OCI-LY1 (cell line): ENCODE measurements around the gene DCK.

Experiments
- H2AFZ ChIP-seq: fragments of 200-600 bp; sonication (generic), shearing (Covaris generic); 2 replicates; pipeline ENCODE4 v1.6.0; 2014; ENCODE audit warnings: antibody characterized with exemption, mild to moderate bottlenecking, low read length
- H3F3A ChIP-seq: fragments of 200-600 bp; sonication (generic), shearing (Covaris generic); 2 replicates; pipeline ENCODE4 v1.6.0; 2014; ENCODE audit warnings: mild to moderate bottlenecking, antibody characterized with exemption, low read length, moderate library complexity; ENCODE audit not compliant: insufficient read depth
- H3K27ac ChIP-seq: fragments of 200-600 bp; sonication (generic); 2 replicates; pipeline ENCODE4 v1.5.1; 2014; ENCODE audit warnings: low read length, mixed run types, mild to moderate bottlenecking, low read depth; ENCODE audit not compliant: poor library complexity, severe bottlenecking
- H3K27me3 ChIP-seq: fragments of 200-600 bp; sonication (generic); 2 replicates; pipeline ENCODE4 v1.6.0; 2014; ENCODE audit warnings: antibody characterized with exemption, mild to moderate bottlenecking, low read length, moderate library complexity; ENCODE audit not compliant: insufficient read depth
- H3K36me3 ChIP-seq: fragments of 200-600 bp; sonication (generic); 2 replicates; pipeline ENCODE4 v1.6.1; 2014; ENCODE audit warnings: mild to moderate bottlenecking, antibody characterized with exemption, low read length, moderate library complexity, mixed read lengths; ENCODE audit not compliant: insufficient read depth
- H3K4me1 ChIP-seq: fragments of 200-600 bp; sonication (generic); 2 replicates; pipeline ENCODE4 v1.5.1; 2014; ENCODE audit warnings: mild to moderate bottlenecking, low read length, moderate library complexity; ENCODE audit not compliant: insufficient read depth, severe bottlenecking
- H3K4me2 ChIP-seq: fragments of 200-600 bp; sonication (generic), shearing (Covaris generic); 2 replicates; pipeline ENCODE4 v1.6.1; 2014; ENCODE audit warnings: low read length
- H3K4me3 ChIP-seq: fragments of 200-600 bp; sonication (generic); 2 replicates; pipeline ENCODE4 v1.5.1; 2014; ENCODE audit warnings: low read length, low read depth, mild to moderate bottlenecking, mixed read lengths; ENCODE audit not compliant: poor library complexity, severe bottlenecking
- H3K79me2 ChIP-seq: fragments of 200-600 bp; shearing (Covaris generic); 2 replicates; pipeline ENCODE4 v1.6.1; 2016; ENCODE audit warnings: mixed run types, low read length, mixed read lengths; ENCODE audit not compliant: insufficient read depth
- H3K9ac ChIP-seq: fragments of 200-600 bp; sonication (generic), shearing (Covaris generic); 2 replicates; pipeline ENCODE4 v1.6.1; 2014; ENCODE audit warnings: mild to moderate bottlenecking, low read length, mixed read lengths
- H3K9me2 ChIP-seq: fragments of 200-600 bp; sonication (generic), shearing (Covaris generic); 2 replicates; pipeline ENCODE4 v1.6.1; 2014; ENCODE audit warnings: low read depth, mild to moderate bottlenecking, low read length, mixed read lengths
- H3K9me3 ChIP-seq: fragments of 200-600 bp; shearing (Covaris generic); 2 replicates; pipeline ENCODE4 v1.6.1; 2014; ENCODE audit warnings: low read length, mixed read lengths
- H4K20me1 ChIP-seq: fragments of 200-600 bp; sonication (generic), shearing (Covaris generic); 2 replicates; pipeline ENCODE4 v1.6.0; 2016; ENCODE audit warnings: mild to moderate bottlenecking, low read length; ENCODE audit not compliant: insufficient read depth
- CTCF ChIP-seq: fragments of 200-600 bp; sonication (generic), shearing (Covaris generic); IDR thresholded peaks from 2 replicates; pipeline ENCODE4 v1.5.1; 2017; ENCODE audit warnings: mild to moderate bottlenecking, antibody characterized with exemption, low read length, moderate library complexity, mixed read lengths
- EZH2 ChIP-seq: fragments of 200-600 bp; sonication (generic), shearing (Covaris generic); IDR thresholded peaks from 2 replicates; pipeline ENCODE4 v1.8.0; 2017; ENCODE audit warnings: borderline replicate concordance, mixed run types, mild to moderate bottlenecking, antibody characterized with exemption, low read length, moderate library complexity, mixed read lengths

DCK gene

GRCh38 chr4:71049395-71049794, 55.9 kb downstream of the DCK start:
- no peaks in the 10 kb centered on the region for H3F3A ChIP-seq
- no peak overlapping the region for H3K9ac ChIP-seq
- H3K4me1 ChIP-seq = no peaks in the 10 kb centered on the region
- H3K79me2 ChIP-seq = no peaks in the 10 kb centered on the region
- no peaks in the 10 kb centered on the region for H3K27me3 ChIP-seq
- no peak overlapping the region for H2AFZ ChIP-seq
- no peak overlapping the region for H3K4me2 ChIP-seq
- H3K9me2 ChIP-seq = no peaks in the 10 kb centered on the region
- no peaks in the 10 kb centered on the region for H3K9me3 ChIP-seq
- H4K20me1 ChIP-seq = no peaks in the 10 kb centered on the region
- H3K36me3 ChIP-seq = no peaks in the 10 kb centered on the region
- H3K27ac ChIP-seq = no peak overlapping the region
- TF ChIP-seq EZH2 (no peak), CTCF (no peak)
- H3K4me3 ChIP-seq = no peak overlapping the region

GRCh38 chr4:71050809-71051208, 57.4 kb downstream of the DCK start:
- Histone ChIP-seq H4K20me1 (no peaks in the 10 kb centered on the region), H3K27me3 (no peaks in the 10 kb centered on the region), H3K79me2 (no peaks in the 10 kb centered on the region), H3K9me3 (no peaks in the 10 kb centered on the region), H3K9me2 (no peaks in the 10 kb centered on the region), H3K9ac (no peak overlapping the region), H2AFZ (no peak overlapping the region), H3F3A (no peaks in the 10 kb centered on the region), H3K4me3 (no peak overlapping the region), H3K36me3 (no peaks in the 10 kb centered on the region), H3K4me1 (no peaks in the 10 kb centered on the region), H3K4me2 (no peak overlapping the region), H3K27ac (no peak overlapping the region)
- no peak for TF ChIP-seq EZH2
- no peak for TF ChIP-seq CTCF

- Histone ChIP-seq H3K79me2 (no peaks in the 10 kb centered on the region), H2AFZ (no peak overlapping the region), H3K27ac (no peak overlapping the region), H3K4me3 (no peak overlapping the region), H3K9me3 (no peaks in the 10 kb centered on the region), H3F3A (no peaks in the 10 kb centered on the region), H4K20me1 (no peaks in the 10 kb centered on the region), H3K4me2 (no peak overlapping the region), H3K9ac (no peak overlapping the region), H3K9me2 (no peaks in the 10 kb centered on the region), H3K27me3 (no peaks in the 10 kb centered on the region), H3K36me3 (no peaks in the 10 kb centered on the region), H3K4me1 (no peaks in the 10 kb centered on the region)
- TF ChIP-seq EZH2 = no peak
- no peak for TF ChIP-seq CTCF
Observed at GRCh38 chr4:71052034-71052433, 58.6 kb downstream of the DCK start.
